Esophagus squamous epithelium (tissue), 4 donors: ENCODE data around the gene FAM131C.

Source experiments
- POLR2A ChIP-seq, 4 donors: fragments of 450-650 bp; IDR thresholded peaks; one replicate each; pipeline ENCODE4 v1.6.1; 2017; ENCODE audit warnings: antibody characterized with exemption in 4 of 4, mild to moderate bottlenecking in 4 of 4, moderate library complexity in 3 of 4
- TF ChIP-seq, protein P1 (sequence below), 6 experiments: fragments of 450-650 bp in 4 of 6; fragments of 200-600 bp in 2 of 6; sonication (generic) in 2 of 6; IDR thresholded peaks; one replicate each; pipeline ENCODE4 v1.5.1; 2016 to 2019; ENCODE audit warnings: antibody characterized with exemption in 6 of 6, mild to moderate bottlenecking in 4 of 6, moderate library complexity in 4 of 6

DNA sequence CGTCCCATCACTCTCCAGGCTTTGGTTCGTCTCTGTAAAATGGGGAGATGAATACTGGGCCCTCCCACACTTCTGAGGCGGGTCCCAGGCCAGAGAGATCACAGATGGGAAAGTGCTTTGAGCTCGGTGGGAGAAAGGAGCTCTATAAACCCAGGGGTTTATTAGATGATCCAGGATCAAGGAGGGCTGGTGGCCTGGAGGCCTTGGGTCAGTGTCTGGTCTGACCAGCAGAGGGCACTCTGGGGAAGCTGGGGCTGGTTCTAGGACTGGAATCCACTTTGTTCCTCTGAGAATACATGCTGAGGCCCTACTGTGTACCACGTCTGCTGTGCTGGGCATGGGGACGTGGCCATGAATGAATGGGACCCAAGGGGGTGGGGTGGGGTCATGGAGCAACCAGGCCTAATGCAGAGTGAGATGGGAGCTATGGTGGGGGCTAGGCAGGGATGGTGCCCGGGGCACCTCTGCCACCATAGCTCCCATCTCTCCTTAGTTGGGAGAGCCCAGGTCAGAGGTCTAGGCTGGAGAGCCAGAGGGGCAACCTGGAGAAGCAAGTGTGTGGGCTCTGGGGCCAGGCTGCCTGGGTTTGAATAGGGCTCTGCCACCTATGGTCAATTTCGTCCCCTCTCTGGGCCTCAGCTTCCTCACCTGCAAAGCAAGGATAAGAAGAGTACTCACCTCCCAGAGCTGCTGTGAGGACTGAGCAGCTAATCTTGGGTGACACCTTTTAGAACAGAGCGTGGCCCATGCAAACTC lies 9.0 kb upstream of the FAM131C start:
- TF ChIP-seq POLR2A (IDR thresholded peaks at IDR 0.05): no peak
- TF ChIP-seq, protein P1, sequence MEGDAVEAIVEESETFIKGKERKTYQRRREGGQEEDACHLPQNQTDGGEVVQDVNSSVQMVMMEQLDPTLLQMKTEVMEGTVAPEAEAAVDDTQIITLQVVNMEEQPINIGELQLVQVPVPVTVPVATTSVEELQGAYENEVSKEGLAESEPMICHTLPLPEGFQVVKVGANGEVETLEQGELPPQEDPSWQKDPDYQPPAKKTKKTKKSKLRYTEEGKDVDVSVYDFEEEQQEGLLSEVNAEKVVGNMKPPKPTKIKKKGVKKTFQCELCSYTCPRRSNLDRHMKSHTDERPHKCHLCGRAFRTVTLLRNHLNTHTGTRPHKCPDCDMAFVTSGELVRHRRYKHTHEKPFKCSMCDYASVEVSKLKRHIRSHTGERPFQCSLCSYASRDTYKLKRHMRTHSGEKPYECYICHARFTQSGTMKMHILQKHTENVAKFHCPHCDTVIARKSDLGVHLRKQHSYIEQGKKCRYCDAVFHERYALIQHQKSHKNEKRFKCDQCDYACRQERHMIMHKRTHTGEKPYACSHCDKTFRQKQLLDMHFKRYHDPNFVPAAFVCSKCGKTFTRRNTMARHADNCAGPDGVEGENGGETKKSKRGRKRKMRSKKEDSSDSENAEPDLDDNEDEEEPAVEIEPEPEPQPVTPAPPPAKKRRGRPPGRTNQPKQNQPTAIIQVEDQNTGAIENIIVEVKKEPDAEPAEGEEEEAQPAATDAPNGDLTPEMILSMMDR (IDR thresholded peaks at IDR 0.05): peak; percentile 42 to 90 (median 81)
